ENCODE results near the gene TJAP1. TPM values are rescaled to one million over a fixed set of nuclear protein-coding genes. Genes with fewer than 3 reads are reported as not detected.

The TJAP1 gene
- total RNA-seq, 1 donor from 2014 or later = 31.2 TPM

DNA sequence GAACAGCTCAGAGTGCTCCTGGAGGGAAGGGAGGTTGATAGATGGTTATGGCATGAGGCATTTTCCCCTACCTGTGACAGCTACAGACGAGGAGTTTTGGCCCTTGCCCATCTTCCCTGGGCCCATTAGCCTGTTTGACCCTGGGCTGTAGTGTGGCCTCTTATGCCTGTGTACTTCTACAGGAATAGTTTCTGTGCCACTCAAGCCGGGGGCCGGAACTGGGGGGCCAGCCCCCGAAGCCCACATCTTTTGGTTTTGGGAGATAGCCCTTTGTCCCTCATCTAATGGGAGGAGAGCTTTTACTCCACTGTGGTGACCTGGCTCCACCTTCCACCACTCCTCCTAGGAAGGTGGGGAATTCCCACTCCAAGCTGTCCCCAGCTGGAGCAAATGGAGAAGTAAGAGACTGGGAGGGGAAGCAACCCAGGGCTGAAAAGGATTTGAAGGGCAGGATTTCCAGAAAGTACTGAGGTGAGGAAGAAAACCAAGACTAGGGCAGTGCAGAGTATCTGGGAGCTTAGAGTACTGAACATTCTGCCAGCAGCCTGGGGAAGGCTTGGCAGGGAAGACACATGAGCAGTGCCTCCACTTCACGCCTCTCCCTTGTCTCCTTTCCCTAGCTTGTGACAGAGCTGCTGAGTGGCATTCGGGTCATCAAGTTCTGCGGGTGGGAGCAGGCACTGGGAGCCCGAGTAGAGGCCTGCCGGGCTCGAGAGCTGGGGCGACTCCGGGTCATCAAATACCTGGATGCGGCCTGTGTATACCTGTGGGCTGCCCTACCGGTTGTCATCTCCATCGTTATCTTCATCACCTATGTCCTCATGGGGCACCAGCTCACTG, 43.1 kb upstream of the TJAP1 start:
- TF ChIP-seq, protein P1, sequence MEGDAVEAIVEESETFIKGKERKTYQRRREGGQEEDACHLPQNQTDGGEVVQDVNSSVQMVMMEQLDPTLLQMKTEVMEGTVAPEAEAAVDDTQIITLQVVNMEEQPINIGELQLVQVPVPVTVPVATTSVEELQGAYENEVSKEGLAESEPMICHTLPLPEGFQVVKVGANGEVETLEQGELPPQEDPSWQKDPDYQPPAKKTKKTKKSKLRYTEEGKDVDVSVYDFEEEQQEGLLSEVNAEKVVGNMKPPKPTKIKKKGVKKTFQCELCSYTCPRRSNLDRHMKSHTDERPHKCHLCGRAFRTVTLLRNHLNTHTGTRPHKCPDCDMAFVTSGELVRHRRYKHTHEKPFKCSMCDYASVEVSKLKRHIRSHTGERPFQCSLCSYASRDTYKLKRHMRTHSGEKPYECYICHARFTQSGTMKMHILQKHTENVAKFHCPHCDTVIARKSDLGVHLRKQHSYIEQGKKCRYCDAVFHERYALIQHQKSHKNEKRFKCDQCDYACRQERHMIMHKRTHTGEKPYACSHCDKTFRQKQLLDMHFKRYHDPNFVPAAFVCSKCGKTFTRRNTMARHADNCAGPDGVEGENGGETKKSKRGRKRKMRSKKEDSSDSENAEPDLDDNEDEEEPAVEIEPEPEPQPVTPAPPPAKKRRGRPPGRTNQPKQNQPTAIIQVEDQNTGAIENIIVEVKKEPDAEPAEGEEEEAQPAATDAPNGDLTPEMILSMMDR (IDR thresholded peaks at IDR 0.05) = no peak
- ATAC-seq (no peak), DNase-seq (no peak)
- peaks cover 48% of the 10 kb centered on the region for H3K36me3 ChIP-seq
- H3K27ac ChIP-seq = no peak overlapping the region
- H3K27me3 ChIP-seq = no peaks in the 10 kb centered on the region
- no peak overlapping the region for H3K4me3 ChIP-seq
- peaks cover 13% of the 10 kb centered on the region for H3K4me1 ChIP-seq
- intact Hi-C loops (cut with DNase I) = no loop called here
- H3K9me3 ChIP-seq = no peaks in the 10 kb centered on the region

GRCh38 chr6:43434943-43435342, 42.4 kb upstream of the TJAP1 start:
- no peak overlapping the region for H3K4me3 ChIP-seq
- ATAC-seq (no peak), DNase-seq (no peak)
- H3K4me1 ChIP-seq = peaks cover 13% of the 10 kb centered on the region
- no peak overlapping the region for H3K27ac ChIP-seq
- peaks cover 55% of the 10 kb centered on the region for H3K36me3 ChIP-seq
- TF ChIP-seq, protein P1 (IDR thresholded peaks at IDR 0.05) = no peak
- H3K27me3 ChIP-seq = no peaks in the 10 kb centered on the region
- no peaks in the 10 kb centered on the region for H3K9me3 ChIP-seq
- intact Hi-C loops (cut with DNase I) = no loop called here

- Histone ChIP-seq H3K36me3 (peaks cover 62% of the 10 kb centered on the region), H3K27ac (peak overlapping the region; percentile 30), H3K9me3 (no peaks in the 10 kb centered on the region), H3K4me3 (no peak overlapping the region), H3K27me3 (no peaks in the 10 kb centered on the region), H3K4me1 (peaks cover 13% of the 10 kb centered on the region)
- DNase-seq (no peak), ATAC-seq (no peak)
- intact Hi-C loops (cut with DNase I) = no loop called here
- TF ChIP-seq, protein P1 (IDR thresholded peaks at IDR 0.05) = no peak
Observed at GRCh38 chr6:43435682-43436437, 41.5 kb upstream of the TJAP1 start.

DNA sequence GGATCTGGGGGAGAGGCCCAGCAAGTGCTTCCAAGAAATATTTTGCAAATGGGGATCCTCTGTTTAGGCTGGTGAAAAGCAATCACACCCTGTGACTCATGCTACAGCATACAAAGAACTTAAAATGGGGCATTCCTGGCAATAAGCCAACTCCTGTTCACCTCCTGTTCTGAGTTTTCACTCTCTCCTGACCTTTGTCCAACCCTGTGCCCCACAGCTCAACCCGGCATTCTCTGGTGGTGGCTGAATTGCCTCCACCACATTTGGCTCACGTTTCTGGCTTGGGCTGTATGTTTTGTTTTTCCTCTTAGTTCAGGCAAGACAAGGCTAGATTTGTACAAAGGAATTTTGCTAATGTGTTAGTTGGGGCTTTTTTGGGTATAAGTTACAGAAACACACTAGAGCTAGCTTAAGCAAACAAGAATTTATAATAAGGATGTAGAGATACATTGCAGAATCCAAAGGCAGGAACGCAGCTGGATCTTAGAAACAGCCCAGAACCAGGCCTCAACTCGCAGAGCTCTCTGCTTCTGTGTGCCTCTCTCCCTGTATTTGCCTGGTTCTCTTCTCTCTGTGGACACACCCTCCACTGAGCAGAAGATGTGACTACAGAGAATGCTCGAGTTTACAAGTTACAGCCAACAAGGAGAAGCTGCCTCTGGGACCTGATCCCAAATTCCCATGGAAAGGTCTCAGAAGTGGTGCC, 40.6 kb upstream of the TJAP1 start:
- H3K27me3 ChIP-seq = no peaks in the 10 kb centered on the region
- peaks cover 62% of the 10 kb centered on the region for H3K36me3 ChIP-seq
- DNase-seq (no peak), ATAC-seq (peak; percentile 60)
- intact Hi-C loops (cut with DNase I) = no loop called here
- peaks cover 13% of the 10 kb centered on the region for H3K4me1 ChIP-seq
- TF ChIP-seq, protein P1 (IDR thresholded peaks at IDR 0.05) = no peak
- H3K4me3 ChIP-seq = no peak overlapping the region
- H3K27ac ChIP-seq = peak overlapping the region; percentile 30
- H3K9me3 ChIP-seq = no peaks in the 10 kb centered on the region

- H3K27ac ChIP-seq = no peak overlapping the region
- no peak overlapping the region for H3K4me3 ChIP-seq
- no peaks in the 10 kb centered on the region for H3K27me3 ChIP-seq
- TF ChIP-seq, protein P1 (IDR thresholded peaks at IDR 0.05) = no peak
- H3K9me3 ChIP-seq = no peaks in the 10 kb centered on the region
- peaks cover 13% of the 10 kb centered on the region for H3K4me1 ChIP-seq
- ATAC-seq (no peak), DNase-seq (no peak)
- intact Hi-C loops (cut with DNase I) = no loop called here
- peaks cover 64% of the 10 kb centered on the region for H3K36me3 ChIP-seq
Observed at GRCh38 chr6:43437700-43438099, 39.7 kb upstream of the TJAP1 start.

Data from upper lobe of right lung (tissue), 1 donor.